Stimulated activated CD8-positive, alpha-beta memory T cell treated with anti-CD3 and anti-CD28 coated beads, Interleukin-12 subunit alpha, Interleukin-12 subunit beta, amount 100 ng/mL, for 4 hours (primary cell): Measurements from ENCODE around the gene INS.

Source experiments
- DNase-seq: peaks from one replicate; pipeline ENCODE4 v3.0.0-alpha.2; 2020; ENCODE audit warnings: low read depth

The INS gene

GRCh38 chr11:2143799-2144543 lies 17.0 kb downstream of the INS start:
- no peak for DNase-seq

GRCh38 chr11:2143477-2143798 lies 17.6 kb downstream of the INS start:
- DNase-seq = no peak

GRCh38 chr11:2142762-2143202 lies 18.2 kb downstream of the INS start:
- DNase-seq = no peak

- no peak for DNase-seq
These were observed 18.7 kb downstream of the INS start for GRCh38 chr11:2142300-2142759.

- no peak for DNase-seq
These were observed 20.3 kb downstream of the INS start for GRCh38 chr11:2140411-2141400.

- no peak for DNase-seq
These were observed 21.2 kb downstream of the INS start for GRCh38 chr11:2139621-2140337.

GRCh38 chr11:2139123-2139521 lies 21.9 kb downstream of the INS start, which contains the start of gene IGF2:
Gene IGF2, minus strand, starts transcription at chr11:2139389. Its CDS starts 3,866 bp downstream, at chr11:2135523.
- no peak for DNase-seq

GRCh38 chr11:2138431-2139122 lies 22.4 kb downstream of the INS start:
- no peak for DNase-seq

GRCh38 chr11:2138068-2138430 lies 23.0 kb downstream of the INS start:
- DNase-seq = no peak

- DNase-seq = no peak
These were observed 23.6 kb downstream of the INS start for GRCh38 chr11:2137202-2138067.

- DNase-seq = no peak
These were observed 24.1 kb downstream of the INS start for GRCh38 chr11:2136952-2137201.

GRCh38 chr11:2136209-2136951 lies 24.6 kb downstream of the INS start:
- no peak for DNase-seq

- no peak for DNase-seq
These were observed 25.3 kb downstream of the INS start for GRCh38 chr11:2135648-2136201.

- DNase-seq = no peak
These were observed 25.9 kb downstream of the INS start for GRCh38 chr11:2135018-2135569.

GRCh38 chr11:2134022-2135010 lies 26.7 kb downstream of the INS start:
- no peak for DNase-seq

GRCh38 chr11:2133241-2134021 lies 27.6 kb downstream of the INS start:
- DNase-seq = no peak

GRCh38 chr11:2132874-2133240 lies 28.2 kb downstream of the INS start:
- no peak for DNase-seq

GRCh38 chr11:2132246-2132645 lies 28.8 kb downstream of the INS start:
- DNase-seq = no peak
